Measurements from ENCODE around the gene DICER1. TPM values are rescaled to one million over a fixed set of nuclear protein-coding genes. Genes with fewer than 3 reads are reported as not detected.

DICER1 gene
- total RNA-seq, 1 donor from 2014 or later: 43.6 TPM

- no peak for TF ChIP-seq CTCF (IDR thresholded peaks at IDR 0.05; ENCODE audit: insufficient read depth, low read length, poor library complexity, severe bottlenecking)
- no peak overlapping the region for H3K4me3 ChIP-seq (ENCODE audit: low read depth, low read length)
- DNase-seq (ENCODE audit: low read depth): no peak
- H3K36me3 ChIP-seq (ENCODE audit: control insufficient read depth, insufficient read depth, low read length): no peaks in the 10 kb centered on the region
- no peaks in the 10 kb centered on the region for H3K27me3 ChIP-seq (ENCODE audit: control insufficient read depth, insufficient read depth, low read length)
Measured at GRCh38 chr14:95173518-95173917, 16.2 kb upstream of the DICER1 start.

GRCh38 chr14:95167177-95167576 is 9.8 kb upstream of the DICER1 start:
- TF ChIP-seq CTCF (IDR thresholded peaks at IDR 0.05; ENCODE audit: insufficient read depth, low read length, poor library complexity, severe bottlenecking): no peak
- no peak for DNase-seq (ENCODE audit: low read depth)
- no peak overlapping the region for H3K4me3 ChIP-seq (ENCODE audit: low read depth, low read length)
- no peaks in the 10 kb centered on the region for H3K36me3 ChIP-seq (ENCODE audit: control insufficient read depth, insufficient read depth, low read length)
- no peaks in the 10 kb centered on the region for H3K27me3 ChIP-seq (ENCODE audit: control insufficient read depth, insufficient read depth, low read length)

- H3K36me3 ChIP-seq (ENCODE audit: control insufficient read depth, insufficient read depth, low read length): no peaks in the 10 kb centered on the region
- no peak overlapping the region for H3K4me3 ChIP-seq (ENCODE audit: low read depth, low read length)
- no peak for TF ChIP-seq CTCF (IDR thresholded peaks at IDR 0.05; ENCODE audit: insufficient read depth, low read length, poor library complexity, severe bottlenecking)
- no peaks in the 10 kb centered on the region for H3K27me3 ChIP-seq (ENCODE audit: control insufficient read depth, insufficient read depth, low read length)
- no peak for DNase-seq (ENCODE audit: low read depth)
Measured at GRCh38 chr14:95165517-95165916, 8.2 kb upstream of the DICER1 start.

- TF ChIP-seq CTCF (IDR thresholded peaks at IDR 0.05; ENCODE audit: insufficient read depth, low read length, poor library complexity, severe bottlenecking): no peak
- Histone ChIP-seq H3K36me3 (ENCODE audit: control insufficient read depth, insufficient read depth, low read length) (no peaks in the 10 kb centered on the region), H3K4me3 (ENCODE audit: low read depth, low read length) (no peak overlapping the region), H3K27me3 (ENCODE audit: control insufficient read depth, insufficient read depth, low read length) (no peaks in the 10 kb centered on the region)
- no peak for DNase-seq (ENCODE audit: low read depth)
Measured at GRCh38 chr14:95164506-95164905, 7.2 kb upstream of the DICER1 start.

DNA sequence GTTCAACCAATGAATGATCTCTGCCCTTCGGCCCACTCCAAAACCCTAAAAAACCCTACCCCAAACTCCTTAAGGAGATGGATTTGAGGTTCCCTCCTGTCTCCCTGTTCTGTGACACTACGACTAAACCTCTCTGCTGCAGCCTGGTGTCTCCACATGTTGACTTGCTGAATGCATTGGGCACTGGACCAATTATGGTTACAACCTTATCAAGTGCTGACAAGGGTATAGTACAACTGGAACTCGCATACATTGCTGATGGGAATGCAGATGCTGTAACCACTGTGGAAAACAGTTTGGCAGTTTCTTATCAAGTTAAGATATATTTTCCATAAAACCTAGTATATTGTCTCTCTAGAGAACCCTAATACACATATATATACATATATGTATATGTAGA is 6.3 kb upstream of the DICER1 start:
- no peaks in the 10 kb centered on the region for H3K27me3 ChIP-seq (ENCODE audit: control insufficient read depth, insufficient read depth, low read length)
- no peak overlapping the region for H3K4me3 ChIP-seq (ENCODE audit: low read depth, low read length)
- no peak for DNase-seq (ENCODE audit: low read depth)
- H3K36me3 ChIP-seq (ENCODE audit: control insufficient read depth, insufficient read depth, low read length): no peaks in the 10 kb centered on the region
- TF ChIP-seq CTCF (IDR thresholded peaks at IDR 0.05; ENCODE audit: insufficient read depth, low read length, poor library complexity, severe bottlenecking): no peak

DNA sequence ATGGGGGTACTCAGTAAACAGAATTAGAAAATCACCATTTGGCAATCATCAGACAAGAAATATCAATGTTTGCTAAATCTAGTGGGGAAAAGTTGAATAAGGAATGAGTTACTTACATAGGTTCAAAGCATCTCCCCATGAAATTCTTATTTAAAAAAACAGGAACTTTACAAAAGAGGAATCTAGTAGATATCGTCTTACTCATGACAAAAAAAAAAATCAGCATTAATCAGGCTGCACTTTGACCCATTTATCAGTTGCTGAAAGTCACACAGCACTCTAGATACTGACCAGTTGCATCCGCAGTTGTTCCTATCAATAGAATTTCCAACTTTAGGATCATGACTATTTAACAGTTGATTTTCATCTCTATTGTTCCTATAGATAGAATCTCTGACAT is 5.8 kb upstream of the DICER1 start:
- TF ChIP-seq CTCF (IDR thresholded peaks at IDR 0.05; ENCODE audit: insufficient read depth, low read length, poor library complexity, severe bottlenecking): no peak
- H3K27me3 ChIP-seq (ENCODE audit: control insufficient read depth, insufficient read depth, low read length): no peaks in the 10 kb centered on the region

More for the DNA sequence above, 5.8 kb upstream of the DICER1 start:
- Histone ChIP-seq H3K4me3 (ENCODE audit: low read depth, low read length) (no peak overlapping the region), H3K36me3 (ENCODE audit: control insufficient read depth, insufficient read depth, low read length) (no peaks in the 10 kb centered on the region)
- DNase-seq (ENCODE audit: low read depth): no peak
